Retina (tissue), 1 donor: ENCODE data around the gene HMGB1.

Source experiments
- DNase-seq: peaks from one replicate; pipeline ENCODE4 v3.0.0-alpha.2; 2016

The HMGB1 gene

GRCh38 chr13:30429235-30429634, 36.5 kb downstream of the HMGB1 start:
- DNase-seq: no peak

- no peak for DNase-seq
Measured at GRCh38 chr13:30423891-30424290, 41.8 kb downstream of the HMGB1 start.

- peak; percentile 77 for DNase-seq
Measured at GRCh38 chr13:30422054-30422839, 43.5 kb downstream of the HMGB1 start, which contains the start of gene UBE2L5. Gene UBE2L5 (plus strand): TSS chr13:30422493. CDS start chr13:30427991, 5,498 bp downstream.

GRCh38 chr13:30421093-30422053, 44.4 kb downstream of the HMGB1 start:
- peak; percentile 86 for DNase-seq

- no peak for DNase-seq
Measured at GRCh38 chr13:30418717-30419459, 46.8 kb downstream of the HMGB1 start.

- DNase-seq: peak; percentile 16
Measured at GRCh38 chr13:30418075-30418716, 47.5 kb downstream of the HMGB1 start.

GRCh38 chr13:30416471-30416870, 49.3 kb downstream of the HMGB1 start:
- no peak for DNase-seq

- DNase-seq: no peak
Measured at GRCh38 chr13:30415430-30416030, 50.2 kb downstream of the HMGB1 start.

- no peak for DNase-seq
Measured at GRCh38 chr13:30413842-30414241, 51.9 kb downstream of the HMGB1 start.

- no peak for DNase-seq
Measured at GRCh38 chr13:30412346-30412745, 53.4 kb downstream of the HMGB1 start.

- DNase-seq: no peak
Measured at GRCh38 chr13:30410705-30411125, 55.0 kb downstream of the HMGB1 start.

GRCh38 chr13:30409886-30410704, 55.6 kb downstream of the HMGB1 start:
- DNase-seq: peak; percentile 11

- DNase-seq: peak; percentile 90
Measured at GRCh38 chr13:30408319-30409101, 57.2 kb downstream of the HMGB1 start.

- no peak for DNase-seq
Measured at GRCh38 chr13:30406779-30407416, 58.8 kb downstream of the HMGB1 start.
